ENCODE measurements around the gene SMURF1.

The SMURF1 gene

GRCh38 chr7:99097730-99098129 is 46.2 kb downstream of the SMURF1 start:
- DNase-seq = no peak

GRCh38 chr7:99096124-99096887 is 47.6 kb downstream of the SMURF1 start:
- DNase-seq = no peak

- no peak for DNase-seq
Observed at GRCh38 chr7:99095698-99096097, 48.2 kb downstream of the SMURF1 start.

GRCh38 chr7:99094401-99094800 is 49.5 kb downstream of the SMURF1 start:
- no peak for DNase-seq

- no peak for DNase-seq
Observed at GRCh38 chr7:99092064-99092720, 51.7 kb downstream of the SMURF1 start.

- DNase-seq = peak; percentile 70
Observed at GRCh38 chr7:99090771-99091542, 53.0 kb downstream of the SMURF1 start.

GRCh38 chr7:99089914-99090629 is 53.8 kb downstream of the SMURF1 start:
- DNase-seq = no peak

GRCh38 chr7:99086944-99087343 is 57.0 kb downstream of the SMURF1 start:
- no peak for DNase-seq

- no peak for DNase-seq
Observed at GRCh38 chr7:99086532-99086931, 57.4 kb downstream of the SMURF1 start.

GRCh38 chr7:99083733-99084132 is 60.2 kb downstream of the SMURF1 start:
- no peak for DNase-seq

GRCh38 chr7:99083068-99083651 is 60.7 kb downstream of the SMURF1 start:
- no peak for DNase-seq

GRCh38 chr7:99080679-99081078 is 63.2 kb downstream of the SMURF1 start:
- no peak for DNase-seq

- DNase-seq = peak; percentile 17
Observed at GRCh38 chr7:99079104-99079503, 64.8 kb downstream of the SMURF1 start.

GRCh38 chr7:99078416-99078815 is 65.5 kb downstream of the SMURF1 start:
- no peak for DNase-seq

- DNase-seq = no peak
Observed at GRCh38 chr7:99076615-99077014, 67.3 kb downstream of the SMURF1 start.

- no peak for DNase-seq
Observed at GRCh38 chr7:99073839-99074446, 70.0 kb downstream of the SMURF1 start.

- no peak for DNase-seq
Observed at GRCh38 chr7:99072126-99072525, 71.8 kb downstream of the SMURF1 start.

- DNase-seq = no peak
Observed at GRCh38 chr7:99070361-99070760, 73.5 kb downstream of the SMURF1 start.

- no peak for DNase-seq
Observed at GRCh38 chr7:99061001-99061776, 82.7 kb downstream of the SMURF1 start.

- DNase-seq = no peak
Observed at GRCh38 chr7:99054781-99055180, 89.1 kb downstream of the SMURF1 start.

GRCh38 chr7:99050971-99051370 is 92.9 kb downstream of the SMURF1 start:
- no peak for DNase-seq
